GM19238 (cell line): ENCODE data around the gene ZNF385A.

Experiments
- DNase-seq: peaks from one replicate; pipeline ENCODE4 v3.0.0; 2011; ENCODE audit warnings: low spot score; ENCODE audit not compliant: insufficient read length

Gene ZNF385A

DNA sequence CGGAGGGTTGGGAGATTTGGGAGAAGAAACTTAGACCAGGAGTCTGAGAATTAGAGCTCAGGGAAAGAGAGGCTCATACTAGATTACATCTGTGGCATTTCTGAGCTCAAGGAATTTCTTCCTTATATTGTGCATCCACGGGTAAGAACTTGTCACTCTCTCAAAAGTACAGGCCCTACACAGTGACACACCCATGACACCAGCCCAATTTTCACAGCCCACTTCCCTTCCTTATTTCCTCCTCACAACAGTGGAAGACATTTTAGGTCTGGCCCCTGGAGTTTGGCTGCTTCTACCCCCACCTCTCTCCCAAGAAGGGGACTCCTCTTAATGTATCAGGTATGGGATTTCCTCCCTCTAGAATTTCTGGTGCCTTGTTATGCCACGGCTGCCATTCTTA lies 9.2 kb upstream of the ZNF385A start:
- no peak for DNase-seq

- DNase-seq: no peak
These were observed 8.7 kb upstream of the ZNF385A start for GRCh38 chr12:54393207-54393609.

DNA sequence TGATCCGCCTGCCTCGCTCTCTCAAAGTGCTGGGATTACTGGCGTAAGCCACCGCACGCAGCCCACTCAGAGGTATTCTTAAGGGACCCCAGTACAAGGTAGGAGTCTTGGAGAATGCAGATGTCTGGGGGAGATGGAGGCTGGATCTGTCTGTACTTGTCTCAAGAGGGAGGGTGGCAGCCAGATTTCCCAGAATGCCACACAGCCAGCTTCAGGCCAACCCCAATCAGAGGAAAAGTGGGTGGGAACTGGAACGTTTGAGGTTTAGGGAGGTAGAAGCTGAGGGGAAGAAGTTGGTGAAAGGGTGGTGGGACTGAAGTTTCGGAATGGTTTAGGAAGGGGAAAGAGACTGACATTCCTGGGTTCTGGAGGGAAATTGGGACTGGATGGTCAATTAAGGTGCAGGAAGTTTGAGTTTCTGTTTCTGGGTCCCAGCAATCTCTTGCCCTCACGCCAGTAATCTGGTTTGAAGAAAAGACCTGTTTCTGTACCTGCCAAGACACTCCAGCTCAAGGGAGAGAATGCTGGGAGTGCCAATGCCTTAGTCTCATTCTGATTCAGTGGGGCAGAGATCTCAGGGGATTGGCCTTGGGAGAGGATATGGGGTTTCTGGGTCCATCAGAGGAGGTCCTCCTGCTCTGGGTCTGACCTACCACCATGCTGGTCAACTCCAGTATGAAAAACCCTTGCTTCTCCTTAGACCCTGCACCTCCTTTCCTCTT lies 8.1 kb upstream of the ZNF385A start:
- no peak for DNase-seq

DNA sequence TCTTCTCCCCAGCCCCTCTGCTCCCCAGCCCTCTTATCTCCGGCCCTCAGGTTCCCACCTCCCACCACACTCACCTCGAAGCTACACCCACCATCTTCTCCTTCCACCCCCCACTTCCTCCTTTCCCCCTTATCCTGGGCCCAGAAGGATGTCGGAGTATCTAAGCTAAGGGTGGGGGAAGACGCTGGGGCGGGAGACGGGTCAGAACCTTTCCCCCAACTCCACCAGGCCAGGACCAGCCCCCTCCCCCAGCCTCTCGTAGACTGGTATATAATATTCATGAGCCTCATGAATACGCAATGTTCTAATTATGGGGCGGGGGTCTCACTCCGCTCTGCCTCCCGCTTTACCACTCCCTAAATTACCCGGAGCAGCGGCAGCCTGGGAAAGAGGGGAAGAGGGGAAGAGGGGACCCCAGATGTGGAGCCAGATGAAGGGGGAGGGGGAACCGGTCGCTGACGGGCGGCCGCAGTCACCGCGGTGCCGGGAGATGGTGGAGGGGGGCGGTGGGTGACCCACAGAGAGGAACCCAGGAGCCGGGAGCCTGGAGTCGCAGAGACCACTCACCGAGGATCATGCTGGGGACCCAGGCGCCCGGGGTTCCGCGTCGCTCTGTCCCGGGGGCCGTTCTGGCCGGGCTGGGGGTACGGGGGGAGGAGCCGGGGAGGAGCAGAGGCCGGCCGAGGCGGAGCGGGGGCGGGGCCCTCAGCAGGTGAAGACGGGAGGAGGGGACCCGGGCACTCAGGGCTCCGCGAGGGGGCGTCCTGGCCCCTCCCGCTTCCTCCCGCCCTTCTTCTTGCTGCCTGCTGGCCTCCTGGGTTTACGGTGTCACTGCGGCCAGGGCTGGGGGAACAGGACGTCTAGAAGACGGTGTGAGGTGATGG lies 6.4 kb upstream of the ZNF385A start:
- peak; percentile 85 for DNase-seq

- no peak for DNase-seq
These were observed 5.7 kb upstream of the ZNF385A start for GRCh38 chr12:54390176-54390667.

- no peak for DNase-seq
These were observed 5.2 kb upstream of the ZNF385A start for GRCh38 chr12:54389607-54390175.

GRCh38 chr12:54389134-54389508 lies 4.6 kb upstream of the ZNF385A start:
- DNase-seq: no peak

- DNase-seq: no peak
These were observed 4.0 kb upstream of the ZNF385A start for GRCh38 chr12:54388237-54389133.

DNA sequence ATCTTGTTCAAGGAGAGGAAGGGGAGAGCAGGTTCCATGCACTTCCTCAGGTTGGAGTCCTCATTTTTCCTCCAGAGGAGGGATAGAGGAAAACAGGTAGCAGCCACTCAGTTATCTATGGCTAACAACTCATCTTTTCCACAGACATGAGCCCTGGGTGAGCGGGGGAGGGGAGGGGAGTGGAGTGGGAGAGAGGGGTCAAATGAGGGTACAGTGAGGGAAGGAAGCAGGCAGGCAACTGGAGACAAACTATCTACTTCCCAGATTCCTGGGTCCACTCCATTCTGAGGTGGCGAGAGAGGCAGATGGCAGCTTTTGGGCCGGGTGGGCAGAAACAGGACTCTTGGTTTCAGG lies 2.6 kb upstream of the ZNF385A start:
- no peak for DNase-seq

DNA sequence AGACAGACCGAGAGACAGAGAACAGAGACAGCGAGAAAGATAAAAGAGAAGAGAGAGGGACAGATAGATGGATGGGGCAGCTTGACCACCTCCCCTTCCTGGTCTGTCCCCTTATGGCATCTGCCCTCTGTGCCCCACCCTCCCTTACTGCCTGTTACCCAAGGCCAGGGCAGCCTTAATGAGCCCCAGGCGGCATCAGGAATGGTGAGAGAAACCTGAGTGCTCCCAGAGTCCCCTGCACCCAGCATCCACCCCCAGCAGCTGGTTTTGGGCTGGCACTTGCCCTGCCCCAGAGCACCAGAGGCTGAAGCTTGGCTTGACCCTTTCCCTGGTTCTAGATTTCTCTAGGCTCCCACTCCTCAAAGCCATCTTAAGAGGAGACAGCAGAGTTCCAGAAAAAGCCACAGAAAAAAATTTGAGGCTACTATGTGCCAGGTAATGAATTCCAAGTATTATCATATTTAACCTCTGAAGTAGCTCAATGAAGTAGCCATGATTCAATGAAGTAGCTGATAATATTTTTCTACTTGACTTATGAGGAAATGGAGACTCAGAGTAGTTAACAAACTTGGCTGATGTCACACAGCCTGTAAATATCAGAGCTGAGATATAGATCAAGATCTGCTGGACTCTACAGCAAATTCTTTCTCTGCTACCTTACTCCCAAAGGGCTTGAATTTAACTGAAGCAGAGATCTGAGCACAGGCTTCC lies 2.0 kb upstream of the ZNF385A start:
- no peak for DNase-seq

- DNase-seq: peak; percentile 50
These were observed 850 bp upstream of the ZNF385A start for GRCh38 chr12:54385251-54385914.

GRCh38 chr12:54383041-54383609 lies 1.4 kb downstream of the ZNF385A start:
- DNase-seq: no peak

- no peak for DNase-seq
These were observed 3.4 kb downstream of the ZNF385A start for GRCh38 chr12:54381136-54381535.

- peak; percentile 95 for DNase-seq
These were observed 4.9 kb downstream of the ZNF385A start for GRCh38 chr12:54379398-54380201.

- no peak for DNase-seq
These were observed 5.6 kb downstream of the ZNF385A start for GRCh38 chr12:54378796-54379397.

DNA sequence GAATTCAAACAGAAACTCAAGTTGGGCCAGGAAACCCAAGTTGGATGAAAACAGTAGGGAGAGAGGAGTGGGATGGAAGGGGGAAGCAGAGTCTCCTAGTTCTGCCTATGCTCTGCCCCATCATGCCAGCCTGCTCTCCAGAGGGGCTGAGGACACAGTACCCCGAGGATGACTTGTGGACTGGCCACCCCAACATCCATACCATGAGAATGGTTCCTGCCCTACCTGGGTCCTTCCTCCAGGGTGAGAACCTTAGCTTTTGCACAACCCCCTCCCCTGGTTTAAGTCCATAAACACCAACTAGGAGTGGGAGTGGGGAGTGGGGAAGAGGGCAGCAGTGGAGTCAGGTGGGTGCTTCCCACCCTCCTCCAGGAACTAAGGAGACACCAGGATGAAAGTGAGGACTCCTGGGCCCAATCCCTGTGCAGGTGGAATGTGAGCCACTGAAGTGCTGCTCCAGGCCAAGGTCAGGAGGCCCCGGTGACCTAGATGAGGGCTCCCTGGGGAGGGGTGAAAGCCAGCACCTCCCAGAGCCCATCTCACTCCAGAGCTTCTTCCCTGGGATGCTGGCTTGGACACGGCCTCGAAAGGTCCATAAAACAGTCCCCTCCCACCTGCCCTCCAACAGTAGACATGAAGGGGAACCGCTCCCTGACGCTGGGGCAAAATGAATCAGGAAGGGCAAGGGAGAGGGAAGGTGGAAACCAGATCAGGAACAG lies 6.6 kb downstream of the ZNF385A start:
- no peak for DNase-seq

DNA sequence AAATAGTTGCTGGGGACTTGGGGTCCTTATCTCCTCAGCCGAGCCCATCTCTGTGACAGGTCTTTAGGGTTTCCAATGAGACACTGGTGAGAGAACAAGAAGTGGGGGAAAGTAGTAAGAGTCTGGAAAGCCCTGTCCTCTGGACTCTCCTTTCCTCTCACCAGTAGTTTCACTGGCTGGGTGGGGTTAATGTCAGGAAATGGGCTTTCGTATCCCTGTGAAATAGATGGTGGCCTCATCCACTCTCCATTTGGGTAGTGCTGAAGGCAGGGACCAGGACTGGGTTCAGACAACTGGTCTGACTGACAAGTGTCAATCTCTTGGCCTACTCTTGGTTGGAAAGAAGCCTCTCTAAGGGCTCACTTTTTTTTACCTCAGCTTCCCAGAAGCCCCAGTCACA lies 7.5 kb downstream of the ZNF385A start:
- DNase-seq: no peak

- DNase-seq: no peak
These were observed 7.9 kb downstream of the ZNF385A start for GRCh38 chr12:54376596-54376995.
